PC-3 (cell line): ENCODE results near the gene ZMIZ1. TPM values are rescaled to one million over a fixed set of nuclear protein-coding genes. Genes with fewer than 3 reads are reported as not detected.

ENCODE experiments used
- ATAC-seq: fragments of 200-7000 bp; cut with Tn5 transposase; 2 replicates; pipeline ENCODE4 v1.9.1; 2020; ENCODE audit warnings: mild to moderate bottlenecking, moderate library complexity
- BruUV-seq: library from RNA; stranded (reverse); fragments of 400-500 nt; replicated peaks from 2 replicates; lab custom pipeline; 2021; lab: Mats Ljungman, UMichigan
- CTCF ChIA-PET: fragments of 300-600 bp; sonication (Branson Sonifier 250); formaldehyde crosslinking; loops from one replicate; lab custom pipeline; 2022; ENCODE audit warnings: antibody characterized with exemption; lab: Charles Lee
- POLR2A ChIA-PET: fragments of 300-600 bp; sonication (Branson Sonifier 250); formaldehyde crosslinking; loops from one replicate; lab custom pipeline; 2022; ENCODE audit warnings: antibody characterized with exemption; ENCODE audit not compliant: unreplicated experiment; lab: Charles Lee
- DNase-seq: peaks from one replicate; pipeline ENCODE4 v3.0.0-alpha.2; 2015
- H2AFZ ChIP-seq: fragments of 300-600 bp; sonication (generic); 2 replicates; pipeline ENCODE4 v1.6.0; 2016; ENCODE audit warnings: antibody characterized with exemption, low read length
- H3F3A ChIP-seq: fragments of 300-600 bp; sonication (generic); one replicate; pipeline ENCODE4 v1.6.0; 2017; ENCODE audit warnings: antibody characterized with exemption, low read length, control low read depth, mild to moderate bottlenecking; ENCODE audit not compliant: unreplicated experiment
- H3K27ac ChIP-seq: fragments of 300-600 bp; sonication (generic); 2 replicates; pipeline ENCODE4 v1.5.1; 2016; ENCODE audit warnings: mild to moderate bottlenecking, low read length
- H3K27me3 ChIP-seq: fragments of 300-600 bp; sonication (generic); 2 replicates; pipeline ENCODE4 v1.6.1; 2016; ENCODE audit warnings: low read length, mixed read lengths
- H3K36me3 ChIP-seq: fragments of 300-600 bp; sonication (generic); 2 replicates; pipeline ENCODE4 v1.6.1; 2016; ENCODE audit warnings: low read depth, mixed run types, low read length, mixed read lengths
- H3K4me1 ChIP-seq: fragments of 300-600 bp; sonication (generic); 2 replicates; pipeline ENCODE4 v1.5.1; 2016; ENCODE audit warnings: low read length; ENCODE audit not compliant: insufficient read depth
- H3K4me2 ChIP-seq: fragments of 300-600 bp; sonication (generic); 2 replicates; pipeline ENCODE4 v1.6.0; 2016; ENCODE audit warnings: low read length
- H3K4me3 ChIP-seq: fragments of 300-600 bp; sonication (generic); 2 replicates; pipeline ENCODE4 v1.5.1; 2016; ENCODE audit warnings: mild to moderate bottlenecking, low read length, mixed read lengths
- H3K79me2 ChIP-seq: fragments of 300-600 bp; sonication (generic); 2 replicates; pipeline ENCODE4 v1.6.1; 2017; ENCODE audit warnings: low read length, mixed read lengths
- H3K9ac ChIP-seq: fragments of 300-600 bp; sonication (generic); 2 replicates; pipeline ENCODE4 v1.6.0; 2016; ENCODE audit warnings: mild to moderate bottlenecking, low read length
- H3K9me2 ChIP-seq: fragments of 300-600 bp; sonication (generic); replicated peaks from 2 replicates; pipeline ENCODE4 v1.6.1; 2016; ENCODE audit warnings: mixed run types, low read length, mixed read lengths
- H3K9me3 ChIP-seq: fragments of 300-600 bp; sonication (generic); 2 replicates; pipeline ENCODE4 v1.6.1; 2016; ENCODE audit warnings: low read length, mixed read lengths
- H4K20me1 ChIP-seq: fragments of 300-600 bp; sonication (generic); 2 replicates; pipeline ENCODE4 v1.6.1; 2016; ENCODE audit warnings: low read length, mixed read lengths
- CTCF ChIP-seq: fragments of 300-600 bp; sonication (generic); conservative IDR thresholded peaks from 2 replicates; pipeline ENCODE4 v1.5.1; 2017; ENCODE audit warnings: antibody characterized with exemption, low read depth, mild to moderate bottlenecking, low read length
- EZH2 ChIP-seq: fragments of 300-600 bp; sonication (generic); IDR thresholded peaks from one replicate; pipeline ENCODE4 v1.6.1; 2017; ENCODE audit warnings: antibody characterized with exemption, mild to moderate bottlenecking, low read length; ENCODE audit not compliant: unreplicated experiment
- EZH2phosphoT487 ChIP-seq: fragments of 300-600 bp; sonication (generic); IDR thresholded peaks from 2 replicates; pipeline ENCODE4 v1.6.1; 2018; ENCODE audit warnings: mild to moderate bottlenecking, antibody characterized with exemption, low read length, borderline replicate concordance
- intact Hi-C: fragments of 100-400 bp; cut with micrococcal nuclease; formaldehyde crosslinking; loops from 2 replicates; pipeline ENCODE4 v1.9.0; 2023
- total RNA-seq: library from RNA; depleted of rRNA; stranded (reverse); fragments of >200 nt; gene quantifications from 2 replicates; pipeline ENCODE4 v1.2.3, GENCODE V29; 2014

Gene ZMIZ1
- total RNA-seq, 1 experiment from 2014 or later: 55.4 TPM

- ChIA-PET CTCF (no interaction called here), POLR2A (interaction anchor here (0.7 kb wide), 1 partner anchor 345 kb away, joined by 10 read pairs; no protein-coding TSS in a partner anchor)
- BruUV-seq: no TSS peak
- Histone ChIP-seq H3K9me3 (no peaks in the 10 kb centered on the region), H3K4me2 (no peak overlapping the region), H3K9me2 (no peaks in the 10 kb centered on the region), H3K36me3 (peaks cover 42% of the 10 kb centered on the region), H3F3A (no peaks in the 10 kb centered on the region), H3K4me1 (no peaks in the 10 kb centered on the region), H4K20me1 (no peaks in the 10 kb centered on the region), H3K27ac (no peak overlapping the region), H3K4me3 (no peak overlapping the region), H3K79me2 (no peaks in the 10 kb centered on the region), H3K27me3 (no peaks in the 10 kb centered on the region), H2AFZ (no peak overlapping the region), H3K9ac (no peak overlapping the region)
- DNase-seq (no peak), ATAC-seq (no peak)
- TF ChIP-seq EZH2: no peak
- TF ChIP-seq EZH2phosphoT487: no peak
- TF ChIP-seq CTCF: no peak
- intact Hi-C loops: no loop called here
Observed at GRCh38 chr10:79310200-79310865, 241.6 kb downstream of the ZMIZ1 start.

GRCh38 chr10:79310911-79311573 lies 242.3 kb downstream of the ZMIZ1 start:
- DNase-seq (no peak), ATAC-seq (no peak)
- intact Hi-C loops: no loop called here
- no peak overlapping the region for H3K4me3 ChIP-seq
- H3K27me3 ChIP-seq: no peaks in the 10 kb centered on the region
- H2AFZ ChIP-seq: no peak overlapping the region
- ChIA-PET CTCF (no interaction called here), POLR2A (no interaction called here)
- H3K9me3 ChIP-seq: no peaks in the 10 kb centered on the region
- H3K4me2 ChIP-seq: no peak overlapping the region
- H3F3A ChIP-seq: peaks cover 3% of the 10 kb centered on the region
- no peak overlapping the region for H3K9ac ChIP-seq
- no peaks in the 10 kb centered on the region for H4K20me1 ChIP-seq
- BruUV-seq: no TSS peak
- H3K79me2 ChIP-seq: no peaks in the 10 kb centered on the region
- no peak overlapping the region for H3K27ac ChIP-seq
- TF ChIP-seq EZH2 (no peak), CTCF (no peak), EZH2phosphoT487 (no peak)
- no peaks in the 10 kb centered on the region for H3K4me1 ChIP-seq
- H3K36me3 ChIP-seq: peaks cover 38% of the 10 kb centered on the region; the same call in 1 of the 2 replicates
- H3K9me2 ChIP-seq: no peaks in the 10 kb centered on the region
